Measurements from ENCODE around the gene ANTXR1.
A peak's percentile ranks its signal among the peaks of the same experiment; 100 is the strongest.

ANTXR1 gene

GRCh38 chr2:69007169-69007568 is 5.8 kb upstream of the ANTXR1 start:
- no peak for DNase-seq (ENCODE audit: low read depth in 2 of 2)

GRCh38 chr2:69007603-69008002 is 5.4 kb upstream of the ANTXR1 start:
- no peak for DNase-seq (ENCODE audit: low read depth in 2 of 2)

GRCh38 chr2:69010437-69011194 is 2.4 kb upstream of the ANTXR1 start:
- DNase-seq (ENCODE audit: low read depth in 2 of 2), result no peak

- no peak for DNase-seq (ENCODE audit: low read depth in 2 of 2)
Observed at GRCh38 chr2:69011611-69012157, 1.3 kb upstream of the ANTXR1 start.

- DNase-seq (ENCODE audit: low read depth in 2 of 2), result peak in 1 of 2 donors; percentile 17
Observed at GRCh38 chr2:69012310-69013141, 453 bp upstream of the ANTXR1 start.

GRCh38 chr2:69013840-69014821 is 1.2 kb downstream of the ANTXR1 start:
- no peak for DNase-seq (ENCODE audit: low read depth in 2 of 2)

- DNase-seq (ENCODE audit: low read depth in 2 of 2), result no peak
Observed at GRCh38 chr2:69017080-69017479, 4.1 kb downstream of the ANTXR1 start.

- no peak for DNase-seq (ENCODE audit: low read depth in 2 of 2)
Observed at GRCh38 chr2:69017835-69018234, 4.9 kb downstream of the ANTXR1 start.

GRCh38 chr2:69018678-69019095 is 5.7 kb downstream of the ANTXR1 start:
- DNase-seq (ENCODE audit: low read depth in 2 of 2), result no peak

- DNase-seq (ENCODE audit: low read depth in 2 of 2), result no peak
Observed at GRCh38 chr2:69020496-69021426, 7.8 kb downstream of the ANTXR1 start.

GRCh38 chr2:69021727-69022126 is 8.7 kb downstream of the ANTXR1 start:
- no peak for DNase-seq (ENCODE audit: low read depth in 2 of 2)

- no peak for DNase-seq (ENCODE audit: low read depth in 2 of 2)
Observed at GRCh38 chr2:69022548-69022947, 9.6 kb downstream of the ANTXR1 start.

- no peak for DNase-seq (ENCODE audit: low read depth in 2 of 2)
Observed at GRCh38 chr2:69023236-69023635, 10.3 kb downstream of the ANTXR1 start.

- DNase-seq (ENCODE audit: low read depth in 2 of 2), result no peak
Observed at GRCh38 chr2:69026026-69026425, 13.0 kb downstream of the ANTXR1 start.

- no peak for DNase-seq (ENCODE audit: low read depth in 2 of 2)
Observed at GRCh38 chr2:69026691-69027459, 13.9 kb downstream of the ANTXR1 start.

GRCh38 chr2:69030800-69031428 is 17.9 kb downstream of the ANTXR1 start:
- DNase-seq (ENCODE audit: low read depth in 2 of 2), result no peak

- no peak for DNase-seq (ENCODE audit: low read depth in 2 of 2)
Observed at GRCh38 chr2:69031466-69031865, 18.5 kb downstream of the ANTXR1 start.

GRCh38 chr2:69032336-69032735 is 19.4 kb downstream of the ANTXR1 start:
- DNase-seq (ENCODE audit: low read depth in 2 of 2), result no peak

- DNase-seq (ENCODE audit: low read depth in 2 of 2), result no peak
Observed at GRCh38 chr2:69033461-69034095, 20.6 kb downstream of the ANTXR1 start.

All from stimulated activated CD4-positive, alpha-beta T cell treated with anti-CD3 and anti-CD28 coated beads, Interleukin-1b, Interleukin-23, amount 100 ng/mL, for 1 hour (primary cell).